Neural cell (in vitro differentiated cells): ENCODE results near the gene EXPH5. TPM values are rescaled to one million over a fixed set of nuclear protein-coding genes. Genes with fewer than 3 reads are reported as not detected.

Source experiments
- H2AFZ ChIP-seq: fragments of 200-600, 300-800 bp; sonication (generic), shearing (Covaris generic); 2 replicates; pipeline ENCODE4 v1.6.0; 2014; ENCODE audit warnings: low read depth, mild to moderate bottlenecking, antibody characterized with exemption, low read length, moderate library complexity
- H3F3A ChIP-seq: fragments of 200-600 bp; shearing (Covaris generic); 2 replicates; pipeline ENCODE4 v1.6.1; 2016; ENCODE audit warnings: mild to moderate bottlenecking, moderate library complexity, mixed read lengths, antibody characterized with exemption, low read length; ENCODE audit not compliant: insufficient read depth, poor library complexity, severe bottlenecking
- H3K27ac ChIP-seq: fragments of 200-600, 300-800 bp; sonication (generic), shearing (Covaris generic); 2 replicates; pipeline ENCODE4 v1.5.1; 2014; ENCODE audit warnings: mild to moderate bottlenecking, low read length, moderate library complexity
- H3K27me3 ChIP-seq: fragments of 300-800, 200-600 bp; sonication (generic), shearing (Covaris generic); 2 replicates; pipeline ENCODE4 v1.6.0; 2014; ENCODE audit warnings: mild to moderate bottlenecking, low read depth, low read length, moderate library complexity; ENCODE audit not compliant: insufficient read depth
- H3K36me3 ChIP-seq: fragments of 300-800, 200-600 bp; sonication (generic), shearing (Covaris generic); 2 replicates; pipeline ENCODE4 v1.5.1; 2014; ENCODE audit warnings: mild to moderate bottlenecking, antibody characterized with exemption, low read length, moderate library complexity; ENCODE audit not compliant: insufficient read depth
- H3K4me2 ChIP-seq: fragments of 300-800, 200-600 bp; sonication (generic), shearing (Covaris generic); 2 replicates; pipeline ENCODE4 v1.6.0; 2014; ENCODE audit warnings: mild to moderate bottlenecking, low read length
- H3K4me3 ChIP-seq: fragments of 300-800, 200-600 bp; sonication (generic), shearing (Covaris generic); 2 replicates; pipeline ENCODE4 v1.5.1; 2014; ENCODE audit warnings: mild to moderate bottlenecking, low read length, moderate library complexity
- H3K79me2 ChIP-seq: fragments of 200-600 bp; shearing (Covaris generic); replicated peaks from 2 replicates; pipeline ENCODE4 v1.6.0; 2014; ENCODE audit warnings: mild to moderate bottlenecking, low read length, moderate library complexity; ENCODE audit not compliant: insufficient read depth
- H3K9ac ChIP-seq: fragments of 300-800, 200-600 bp; sonication (generic), shearing (Covaris generic); 2 replicates; pipeline ENCODE4 v1.6.1; 2016; ENCODE audit warnings: mild to moderate bottlenecking, low read length, mixed read lengths
- H3K9me2 ChIP-seq: fragments of 200-600 bp; shearing (Covaris generic); 2 replicates; pipeline ENCODE4 v1.6.1; 2016; ENCODE audit warnings: mild to moderate bottlenecking, low read length, mixed read lengths; ENCODE audit not compliant: insufficient read depth
- H3K9me3 ChIP-seq: fragments of 200-600, 300-800 bp; sonication (generic), shearing (Covaris generic); 2 replicates; pipeline ENCODE4 v1.6.1; 2016; ENCODE audit warnings: mild to moderate bottlenecking, mixed run types, low read length, moderate library complexity, mixed read lengths
- H4K20me1 ChIP-seq: fragments of 200-600 bp; shearing (Covaris generic); 2 replicates; pipeline ENCODE4 v1.6.1; 2016; ENCODE audit warnings: mild to moderate bottlenecking, mixed run types; ENCODE audit not compliant: insufficient read depth
- CTCF ChIP-seq: fragments of 450-650 bp; IDR thresholded peaks from 2 replicates; pipeline ENCODE4 v1.5.1; 2014; ENCODE audit warnings: antibody characterized with exemption, mild to moderate bottlenecking, moderate library complexity; ENCODE audit not compliant: poor library complexity, severe bottlenecking
- EP300 ChIP-seq: fragments of 450-650 bp; conservative IDR thresholded peaks from 2 replicates; pipeline ENCODE4 v1.6.1; 2014; ENCODE audit warnings: antibody characterized with exemption, mild to moderate bottlenecking, moderate library complexity; ENCODE audit not compliant: poor library complexity, severe bottlenecking
- EZH2 ChIP-seq: fragments of 200-600, 300-800 bp; shearing (Covaris generic), sonication (generic); IDR thresholded peaks from 2 replicates; pipeline ENCODE4 v1.6.1; 2014; ENCODE audit warnings: antibody characterized with exemption, low read length, borderline replicate concordance, mild to moderate bottlenecking; ENCODE audit not compliant: insufficient read depth, poor library complexity, severe bottlenecking
- MXI1 ChIP-seq: fragments of 450-650 bp; conservative IDR thresholded peaks from 2 replicates; pipeline ENCODE4 v1.6.1; 2014; ENCODE audit warnings: antibody characterized with exemption, mild to moderate bottlenecking; ENCODE audit not compliant: poor library complexity, severe bottlenecking
- POLR2AphosphoS5 ChIP-seq: IDR thresholded peaks from 2 replicates; pipeline ENCODE4 v1.6.1; 2012
- RAD21 ChIP-seq: fragments of 450-650 bp; conservative IDR thresholded peaks from 2 replicates; pipeline ENCODE4 v1.6.1; 2014; ENCODE audit warnings: antibody characterized with exemption, mild to moderate bottlenecking, moderate library complexity
- REST ChIP-seq: IDR thresholded peaks from 2 replicates; pipeline ENCODE4 v1.6.1; 2012; ENCODE audit warnings: borderline replicate concordance
- SMC3 ChIP-seq: fragments of 450-650 bp; conservative IDR thresholded peaks from 2 replicates; pipeline ENCODE4 v1.6.1; 2014; ENCODE audit warnings: antibody characterized with exemption, mild to moderate bottlenecking, moderate library complexity; ENCODE audit not compliant: poor library complexity
- TAF1 ChIP-seq: IDR thresholded peaks from 2 replicates; pipeline ENCODE4 v1.6.1; 2012; ENCODE audit warnings: low read depth
- polyA plus RNA-seq: library from polyadenylated mRNA; depleted of rRNA; stranded (reverse); fragments of >200 nt; gene quantifications from 2 replicates; pipeline ENCODE4 v1.2.3, GENCODE V29; 2014

EXPH5 gene
- polyA plus RNA-seq, 1 donor from 2014 or later, result not detected

DNA sequence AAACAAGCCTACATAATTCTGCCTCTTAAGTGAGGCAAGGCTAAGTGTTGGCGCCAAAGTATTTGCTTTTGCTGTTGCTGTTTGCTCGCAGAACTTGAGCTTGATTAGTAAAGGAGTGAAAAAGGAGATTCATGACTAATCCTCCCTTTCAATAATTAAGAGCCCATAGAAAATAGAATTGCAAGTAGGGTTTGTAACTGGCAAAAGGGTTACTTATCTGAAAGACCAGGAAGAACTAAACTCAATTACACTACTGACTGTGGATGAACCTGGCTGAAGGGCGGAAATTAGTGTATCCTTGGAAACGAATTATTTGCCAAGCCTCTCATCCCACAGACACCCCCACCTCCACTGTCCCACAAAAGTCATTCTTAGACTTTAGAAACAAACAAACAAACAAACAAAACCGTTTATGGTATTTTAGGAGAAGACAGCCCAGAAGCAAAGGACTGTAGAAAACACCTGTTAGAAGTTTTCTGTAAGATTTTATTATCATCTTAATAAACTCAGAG, 411 bp upstream of the EXPH5 start:
- H3K9me2 ChIP-seq, result no peaks in the 10 kb centered on the region
- H4K20me1 ChIP-seq, result no peaks in the 10 kb centered on the region
- peak overlapping the region; percentile 87 for H3K4me3 ChIP-seq
- peak overlapping the region; percentile 99 for H3K4me2 ChIP-seq
- no peak overlapping the region for H2AFZ ChIP-seq
- TF ChIP-seq EP300 (no peak), TAF1 (no peak), RAD21 (no peak), CTCF (no peak), POLR2AphosphoS5 (no peak), SMC3 (no peak), MXI1 (no peak), EZH2 (no peak), REST (no peak)
- no peaks in the 10 kb centered on the region for H3K36me3 ChIP-seq
- peaks cover 30% of the 10 kb centered on the region for H3K27me3 ChIP-seq
- H3K9me3 ChIP-seq, result no peaks in the 10 kb centered on the region
- H3K27ac ChIP-seq, result no peak overlapping the region
- no peaks in the 10 kb centered on the region for H3F3A ChIP-seq
- H3K79me2 ChIP-seq, result no peaks in the 10 kb centered on the region
- no peak overlapping the region for H3K9ac ChIP-seq

- H2AFZ ChIP-seq, result peak overlapping the region; percentile 42
- H3K9me3 ChIP-seq, result no peaks in the 10 kb centered on the region
- H3K4me3 ChIP-seq, result peak overlapping the region; percentile 87
- H3K9ac ChIP-seq, result peak overlapping the region; percentile 33
- no peaks in the 10 kb centered on the region for H4K20me1 ChIP-seq
- H3K36me3 ChIP-seq, result no peaks in the 10 kb centered on the region
- H3K27me3 ChIP-seq, result peaks cover 30% of the 10 kb centered on the region
- H3K79me2 ChIP-seq, result no peaks in the 10 kb centered on the region
- no peaks in the 10 kb centered on the region for H3F3A ChIP-seq
- TF ChIP-seq RAD21 (no peak), EP300 (no peak), TAF1 (no peak), CTCF (no peak), EZH2 (no peak), POLR2AphosphoS5 (no peak), REST (no peak), SMC3 (no peak), MXI1 (no peak)
- H3K27ac ChIP-seq, result no peak overlapping the region
- H3K4me2 ChIP-seq, result peak overlapping the region; percentile 99
- no peaks in the 10 kb centered on the region for H3K9me2 ChIP-seq
Measured at GRCh38 chr11:108592591-108593213, 866 bp downstream of the EXPH5 start.
